Stimulated activated CD8-positive, alpha-beta memory T cell treated with anti-CD3 and anti-CD28 coated beads, Interleukin-12 subunit alpha, Interleukin-12 subunit beta, amount 100 ng/mL, for 24 hours (primary cell): Measurements from ENCODE around the gene DHCR7.

Source experiments
- DNase-seq: peaks from one replicate; pipeline ENCODE4 v3.0.0-alpha.2; 2020; ENCODE audit errors: extremely low read depth

DHCR7 gene

DNA sequence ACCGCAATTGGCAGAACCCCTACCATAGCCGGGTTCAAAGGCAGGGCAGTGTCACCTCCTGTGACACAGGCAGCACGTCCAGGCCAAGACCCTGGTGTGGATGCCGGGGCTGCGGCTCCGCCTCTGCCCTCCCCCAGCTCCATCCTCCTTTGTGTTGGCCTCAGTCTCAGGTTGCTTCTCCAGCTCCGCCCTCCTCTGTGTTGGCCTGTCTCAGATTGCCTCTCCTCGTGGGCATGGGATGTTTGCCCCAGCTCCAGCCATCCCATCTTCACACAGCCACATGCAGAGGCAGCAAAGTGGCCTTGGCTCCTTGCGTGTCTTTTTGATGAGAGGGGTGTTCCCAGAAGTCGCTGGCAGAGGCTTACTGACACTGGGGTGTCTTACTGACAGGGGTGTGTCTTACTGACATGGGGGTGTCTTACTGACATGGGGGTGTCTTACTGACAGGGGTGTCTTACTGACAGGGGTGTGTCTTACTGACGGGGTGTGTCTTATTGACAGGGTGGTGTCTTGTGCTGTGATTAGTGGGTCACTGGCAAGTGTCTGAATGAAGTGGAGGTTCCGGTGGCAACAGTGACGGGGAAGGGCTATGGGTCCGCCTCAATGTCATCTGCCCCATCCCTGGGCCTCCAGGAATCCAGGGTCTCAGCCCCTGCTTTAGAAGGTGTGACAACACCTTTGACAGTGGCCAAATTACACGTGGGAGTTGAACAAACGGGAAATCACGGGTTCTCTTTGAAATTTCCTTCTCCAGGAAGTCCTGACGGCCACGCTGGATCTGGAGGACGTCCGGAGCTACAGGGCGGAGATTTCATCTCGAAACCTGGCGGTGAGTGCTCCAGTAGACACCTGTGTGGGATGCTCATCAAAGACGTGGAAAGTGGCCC lies 29.7 kb upstream of the DHCR7 start:
- DNase-seq: no peak

DNA sequence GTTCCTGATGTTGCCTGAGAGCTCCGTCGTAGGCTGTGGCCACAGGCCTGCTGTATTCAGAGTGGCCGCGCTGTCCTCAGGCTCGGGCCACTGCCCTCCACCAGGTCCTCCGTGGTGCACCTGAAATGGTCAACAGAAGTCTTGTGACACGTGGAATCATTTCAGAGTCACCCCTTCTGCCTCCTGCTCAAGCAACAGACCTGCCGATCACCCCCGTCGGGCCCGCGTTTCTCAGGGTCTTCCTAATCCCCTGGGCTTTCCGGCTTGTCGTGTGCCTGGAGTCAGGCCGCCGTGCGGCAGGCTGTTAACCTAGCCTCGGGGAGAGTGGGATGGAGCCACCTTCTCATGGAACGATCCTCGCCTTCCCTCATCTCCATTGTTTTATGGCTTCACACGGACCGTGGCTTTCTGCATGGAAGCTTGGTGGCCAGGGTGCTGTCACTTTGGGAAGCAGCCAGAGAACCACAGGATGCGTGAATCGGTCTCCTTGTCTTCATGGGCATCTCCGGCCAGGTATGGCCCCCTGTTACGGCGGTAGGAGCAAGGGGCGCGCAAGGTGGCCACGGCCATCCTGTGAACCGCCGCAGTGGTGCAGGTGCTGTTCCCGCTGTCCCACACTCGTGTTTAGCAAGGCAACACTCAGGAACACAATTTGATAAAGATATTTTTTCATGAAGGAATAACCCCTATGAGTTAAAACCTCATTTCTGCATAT lies 28.9 kb upstream of the DHCR7 start:
- DNase-seq: no peak

DNA sequence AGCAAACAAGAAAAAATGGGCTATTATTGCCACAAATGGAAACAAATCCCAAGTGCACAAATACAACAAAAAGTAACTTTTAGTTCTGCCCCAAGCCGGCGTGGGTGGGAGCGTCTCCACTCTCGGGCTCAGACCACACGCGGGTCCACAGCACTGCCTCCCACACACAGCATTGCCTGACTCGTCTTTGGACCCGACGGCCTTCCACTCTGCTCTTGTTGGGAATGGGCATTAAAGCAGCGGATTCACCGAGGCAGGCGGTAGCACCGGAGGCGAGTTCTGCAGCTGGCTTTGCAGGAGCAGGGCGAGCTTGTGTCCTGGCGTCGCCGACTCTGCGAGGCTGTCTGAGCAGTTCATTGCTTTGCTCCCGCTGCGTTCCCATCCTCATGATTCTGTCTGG lies 27.8 kb upstream of the DHCR7 start:
- DNase-seq: no peak

DNA sequence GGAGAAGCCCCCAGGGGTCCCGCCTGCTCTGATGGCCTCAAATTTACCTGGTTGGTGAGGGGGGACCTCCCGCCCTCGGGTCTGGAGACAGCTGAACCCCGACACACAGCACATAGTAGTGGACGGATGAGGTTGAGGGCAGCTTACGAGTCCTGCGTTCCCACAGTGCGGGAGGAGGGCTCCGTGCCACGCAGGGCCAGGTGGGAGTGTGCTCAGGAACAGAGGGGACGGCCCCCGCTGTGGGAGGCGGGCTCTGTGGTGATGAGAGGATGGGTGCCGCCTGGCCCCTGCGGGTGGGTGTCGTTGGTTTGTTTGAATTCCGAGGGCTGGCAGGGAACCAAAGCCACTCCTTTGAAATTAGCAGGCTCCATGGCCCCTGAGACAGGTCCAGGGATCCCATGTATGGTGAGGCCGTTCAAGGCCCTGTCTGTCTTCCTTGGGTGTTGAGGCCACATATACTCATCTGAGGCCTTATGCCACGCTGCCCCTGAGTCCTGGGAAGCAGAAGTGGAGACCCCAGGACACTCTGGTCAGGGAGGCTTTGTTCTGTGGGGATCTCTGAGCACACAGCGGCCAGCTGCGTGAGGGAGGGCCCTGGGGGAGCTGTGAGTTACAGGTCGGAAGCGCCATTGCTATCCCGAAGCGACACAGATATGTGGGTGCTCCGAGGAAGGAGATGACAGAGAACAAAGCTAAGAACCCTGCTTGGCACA lies 26.7 kb upstream of the DHCR7 start:
- DNase-seq: no peak

DNA sequence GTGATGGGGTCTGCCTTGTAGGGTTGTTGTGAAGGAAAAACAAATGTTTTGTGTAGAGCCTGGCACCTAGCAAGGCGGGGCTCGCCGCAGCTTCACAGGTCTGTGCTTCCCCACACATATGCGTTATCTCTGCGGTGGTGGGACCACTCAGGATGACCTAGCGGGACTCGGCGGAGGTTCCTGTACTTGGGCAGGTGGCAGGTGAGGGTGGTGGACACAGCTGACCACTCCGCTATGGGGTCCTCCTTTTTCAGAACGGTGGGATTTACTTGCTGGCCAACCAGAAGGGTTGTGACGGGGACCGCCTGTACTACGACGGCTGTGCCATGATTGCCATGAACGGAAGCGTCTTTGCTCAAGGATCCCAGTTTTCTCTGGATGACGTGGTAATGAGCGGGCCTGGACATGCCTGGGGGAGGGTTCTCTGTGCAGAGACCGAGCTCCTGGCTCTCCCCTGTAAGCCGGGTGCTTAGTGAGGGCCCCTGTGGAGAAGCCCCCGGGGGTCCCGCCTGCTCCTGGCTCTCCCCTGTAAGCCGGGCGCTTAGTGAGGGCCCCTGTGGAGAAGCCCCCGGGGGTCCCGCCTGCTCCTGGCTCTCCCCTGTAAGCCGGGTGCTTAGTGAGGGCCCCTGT lies 26.1 kb upstream of the DHCR7 start:
- no peak for DNase-seq

DNA sequence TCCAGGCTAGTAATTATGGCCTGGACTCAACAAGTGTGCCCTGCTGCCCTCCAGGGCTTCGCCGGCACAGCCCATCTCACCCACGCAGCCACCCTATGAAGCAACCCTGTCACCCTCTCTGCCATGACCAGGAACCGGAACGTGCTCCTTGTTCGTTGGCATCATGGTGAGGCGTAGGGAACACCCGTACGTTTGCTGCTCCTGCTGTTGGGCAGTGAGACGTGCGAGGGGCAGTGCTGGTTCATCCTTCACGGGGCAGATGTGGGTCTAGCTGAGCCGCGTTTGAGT lies 25.5 kb upstream of the DHCR7 start:
- no peak for DNase-seq

DNA sequence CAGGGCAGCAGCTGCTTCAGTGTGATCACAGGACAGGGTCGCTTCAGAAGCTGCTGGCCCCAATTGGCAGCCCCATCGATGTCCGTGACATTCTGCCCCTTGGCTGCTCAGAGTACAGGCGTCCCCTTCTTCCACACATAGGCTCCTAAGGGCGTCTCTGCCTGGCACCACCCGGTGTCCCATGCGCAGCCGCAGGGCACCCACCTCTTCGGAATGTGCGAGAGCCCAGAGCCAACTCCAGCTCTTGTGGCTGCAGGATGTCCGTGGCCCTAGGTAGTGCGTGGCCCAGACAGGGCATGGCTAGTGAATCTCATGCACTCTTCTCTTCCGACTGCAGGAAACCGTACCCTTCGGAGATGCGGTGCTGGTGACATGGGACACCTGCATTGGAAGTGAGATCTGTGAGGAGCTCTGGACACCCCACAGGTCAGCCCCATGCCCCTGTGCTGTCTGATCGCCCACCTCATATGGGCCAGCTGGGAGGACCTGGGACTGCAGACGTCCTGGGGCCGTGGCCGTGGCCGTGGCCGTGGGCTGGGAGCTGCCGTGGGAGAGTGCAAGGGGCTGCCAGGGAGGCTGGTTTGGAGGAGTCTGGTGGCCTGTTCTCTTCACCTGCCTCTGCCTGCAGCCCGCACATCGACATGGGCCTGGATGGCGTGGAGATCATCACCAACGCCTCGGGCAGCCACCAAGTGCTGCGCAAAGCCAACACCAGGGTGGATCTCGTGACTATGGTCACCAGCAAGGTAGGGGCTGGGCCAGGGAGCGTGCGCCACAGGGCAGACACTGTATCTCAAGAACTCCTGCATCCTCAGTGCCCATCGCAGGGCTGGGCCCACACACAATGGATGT lies 25.0 kb upstream of the DHCR7 start:
- DNase-seq: no peak

DNA sequence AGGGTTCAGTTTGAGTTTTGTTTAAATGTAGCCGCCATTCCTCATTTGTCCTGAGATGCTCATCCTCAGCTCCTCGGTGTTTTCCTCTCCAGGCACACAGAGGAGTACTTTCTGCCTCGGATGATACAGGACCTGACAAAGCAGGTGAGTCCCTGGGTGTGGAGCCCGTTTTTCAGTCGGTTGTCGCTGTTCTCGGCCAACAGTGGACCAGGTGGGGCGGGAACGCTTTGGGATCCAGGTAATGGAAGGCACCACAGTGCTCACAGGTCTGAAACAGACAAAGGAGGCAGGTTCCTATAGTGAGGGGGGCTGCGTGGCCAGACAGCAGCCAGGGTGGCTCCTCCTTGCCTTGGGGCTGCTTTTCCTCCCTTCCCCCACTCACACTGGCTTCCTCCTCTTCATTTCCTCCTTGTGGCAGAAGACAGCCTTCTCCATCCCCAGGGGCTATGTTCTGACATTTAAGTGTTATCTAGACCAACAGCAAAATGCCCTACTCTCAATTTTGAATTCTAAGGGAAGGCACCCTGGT lies 24.2 kb upstream of the DHCR7 start:
- no peak for DNase-seq

DNA sequence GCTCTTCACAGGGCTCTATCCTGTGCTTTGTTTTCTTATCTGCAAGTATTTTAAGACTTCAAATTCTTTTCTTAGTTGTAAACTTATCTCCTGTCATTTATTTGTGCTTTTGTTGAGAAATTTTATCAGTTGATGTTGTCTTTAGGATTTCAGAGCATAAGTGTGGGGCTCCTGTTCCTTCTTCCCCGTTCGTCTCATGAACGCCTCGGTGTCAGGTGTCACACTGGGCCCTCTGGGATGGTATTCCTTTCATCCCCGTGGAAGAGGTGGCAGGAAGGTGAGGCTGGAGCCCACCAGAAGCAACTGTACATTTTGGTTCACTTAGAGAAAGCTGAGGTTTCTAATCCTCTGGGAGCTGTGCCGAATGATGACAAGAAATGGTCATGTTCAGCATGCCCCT lies 22.8 kb upstream of the DHCR7 start:
- no peak for DNase-seq

DNA sequence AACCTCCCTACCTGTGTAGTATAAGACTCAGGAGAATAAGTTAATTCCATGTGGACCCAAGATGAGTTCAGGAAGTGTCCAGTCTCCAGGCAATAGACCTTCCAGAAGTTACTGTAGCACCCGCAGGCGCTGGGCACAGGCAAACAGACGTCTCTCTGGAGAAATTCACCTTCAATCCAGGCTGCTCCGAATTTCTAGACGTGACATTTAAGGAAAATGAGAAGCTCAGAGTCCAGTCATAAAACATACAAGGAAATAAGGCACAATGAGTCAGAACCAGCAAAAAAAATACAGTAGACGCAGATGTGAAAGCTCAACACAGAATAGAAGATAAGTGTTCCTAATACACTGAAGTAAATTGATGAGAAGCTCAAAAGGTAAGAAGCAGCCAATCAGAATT lies 19.0 kb upstream of the DHCR7 start:
- no peak for DNase-seq

DNA sequence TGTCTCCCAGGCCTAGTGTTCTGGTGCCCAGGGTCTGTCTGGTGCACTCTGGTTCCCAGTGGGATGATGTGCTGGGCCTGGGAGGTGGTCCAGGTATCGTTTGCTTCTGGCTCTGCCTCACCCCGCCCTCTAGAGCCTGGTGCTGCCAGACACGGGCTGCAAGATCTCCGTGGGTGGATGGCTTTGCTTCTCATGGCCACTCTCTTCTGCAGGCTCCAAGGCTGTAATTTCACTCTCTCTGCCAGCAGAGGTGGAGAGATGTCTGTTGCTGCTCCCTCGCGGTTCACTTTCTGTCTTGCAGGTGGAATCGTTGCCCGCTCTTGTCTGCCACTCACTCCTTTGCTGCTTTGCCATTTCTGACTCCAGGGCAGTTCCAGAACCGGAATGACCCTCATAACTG lies 18.2 kb upstream of the DHCR7 start:
- no peak for DNase-seq

DNA sequence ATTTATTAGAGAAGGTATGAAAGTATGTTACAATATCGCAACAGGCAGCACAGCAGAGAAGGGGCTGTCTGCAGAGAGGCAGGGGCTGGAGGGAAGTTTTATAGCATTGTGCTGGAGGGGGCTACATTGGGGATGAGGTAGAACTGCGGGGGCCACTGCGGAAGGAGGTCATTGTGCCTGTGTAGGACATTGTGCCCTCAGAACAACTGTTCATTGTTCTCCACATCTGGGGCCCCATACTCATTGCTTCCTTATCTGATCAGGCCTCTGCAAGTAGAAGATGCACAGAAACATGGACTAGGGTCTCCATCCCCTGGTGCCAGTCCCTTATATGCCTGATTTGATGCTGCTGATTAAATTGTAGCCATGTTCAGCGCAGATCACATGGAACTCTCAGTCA lies 16.9 kb upstream of the DHCR7 start:
- no peak for DNase-seq

DNA sequence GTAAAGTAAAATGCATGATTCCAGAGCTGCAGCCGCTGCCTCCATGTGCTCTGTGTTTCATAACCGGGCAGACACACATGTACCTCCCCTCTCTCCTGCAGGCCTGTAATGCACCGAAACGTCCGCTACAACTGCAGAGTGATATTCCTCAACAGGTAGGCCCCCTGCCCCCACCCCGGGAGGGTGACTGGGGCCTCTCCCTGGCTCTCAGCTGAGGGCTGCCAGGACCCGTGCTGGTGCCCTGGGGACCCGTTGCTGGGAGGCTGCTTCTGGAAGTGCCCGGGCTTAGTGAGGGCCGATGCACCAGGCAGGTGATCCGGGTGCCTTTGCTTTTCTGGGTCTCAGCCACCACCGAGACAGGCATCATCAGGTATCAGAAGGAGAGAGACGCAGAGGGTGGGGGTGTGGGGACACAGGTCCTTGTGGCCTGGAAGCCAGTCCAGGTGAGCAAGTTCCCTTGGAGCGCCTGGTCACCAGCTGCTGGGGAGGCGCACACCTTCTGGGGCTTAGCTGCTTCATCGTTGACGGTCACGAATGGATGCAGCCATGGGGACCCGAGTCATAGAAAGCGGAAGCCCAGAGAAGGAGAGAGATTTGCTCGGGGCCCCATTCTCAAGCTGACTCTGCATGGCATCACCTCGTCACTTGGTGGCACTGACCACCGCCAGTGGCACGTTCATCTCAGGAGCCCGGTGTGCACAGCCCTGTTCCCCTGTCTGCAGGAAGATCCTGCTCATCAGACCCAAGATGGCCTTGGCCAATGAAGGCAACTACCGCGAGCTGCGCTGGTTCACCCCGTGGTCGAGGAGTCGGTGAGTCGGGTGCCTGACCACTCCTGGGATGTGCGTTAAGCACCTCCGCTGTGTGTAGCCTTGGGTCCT lies 15.4 kb upstream of the DHCR7 start:
- no peak for DNase-seq

DNA sequence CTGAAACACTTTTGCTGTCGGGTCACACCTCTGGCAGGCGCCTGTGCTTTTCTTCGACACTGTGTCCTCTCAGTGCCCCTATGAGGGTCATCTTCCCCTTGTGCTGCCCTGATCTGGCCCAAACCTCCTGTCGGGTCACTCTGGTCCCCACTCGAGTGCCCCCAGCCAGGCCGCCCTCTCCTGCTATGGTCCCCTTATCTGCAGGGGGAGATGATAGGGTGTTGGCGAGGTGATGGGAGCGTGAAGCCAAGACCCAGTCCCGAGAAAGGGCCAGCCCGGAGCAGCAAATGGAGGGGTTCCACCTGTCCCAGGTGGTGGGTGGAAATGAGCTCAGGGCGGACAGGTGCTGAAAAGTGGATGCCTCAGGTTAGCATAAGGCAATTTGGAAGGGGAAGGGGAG lies 14.5 kb upstream of the DHCR7 start:
- no peak for DNase-seq

DNA sequence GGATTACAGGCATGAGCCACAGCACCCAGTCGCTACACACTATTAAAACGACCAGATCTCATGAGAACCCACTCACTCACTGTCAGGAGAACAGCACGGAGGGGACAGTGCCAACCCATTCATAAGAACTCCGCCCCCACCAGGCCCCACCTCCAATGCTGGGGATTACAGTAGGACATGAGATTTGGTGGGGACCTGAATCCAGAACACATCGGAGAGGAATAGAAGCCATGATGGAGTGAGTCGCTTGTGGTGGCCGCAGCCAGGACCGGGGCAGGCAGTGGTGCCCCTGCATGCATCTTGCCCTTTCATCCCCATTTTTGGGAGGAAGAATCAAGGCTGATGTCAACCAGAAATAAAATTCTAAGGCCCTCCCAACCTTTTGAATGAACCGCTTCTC lies 13.5 kb upstream of the DHCR7 start:
- no peak for DNase-seq

DNA sequence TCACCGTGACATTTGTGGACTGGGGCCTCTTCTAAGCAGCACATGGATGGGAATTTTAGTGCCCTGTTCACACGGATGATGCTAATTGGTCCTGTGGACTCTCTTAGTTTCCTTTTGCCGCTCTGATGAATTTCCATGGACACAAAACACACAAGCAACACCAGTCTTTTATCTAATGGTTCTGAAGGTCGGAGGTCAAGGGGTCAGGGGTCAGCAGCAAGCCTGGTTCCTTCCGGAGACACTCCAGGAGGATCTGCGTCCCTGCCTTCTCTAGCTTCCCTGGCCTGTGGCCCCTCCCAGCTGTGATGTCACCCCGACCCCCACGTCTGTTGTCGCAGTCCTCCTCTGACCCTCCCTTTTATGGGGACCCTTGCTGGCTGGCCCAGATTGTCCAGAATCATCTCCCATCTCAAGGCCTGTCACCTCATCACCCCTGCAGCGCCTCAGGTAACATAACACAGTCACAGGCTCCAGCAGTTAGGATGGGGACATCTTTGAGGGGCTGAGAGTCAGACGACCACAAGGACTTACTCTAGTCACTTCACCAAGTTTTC lies 11.7 kb upstream of the DHCR7 start:
- no peak for DNase-seq

DNA sequence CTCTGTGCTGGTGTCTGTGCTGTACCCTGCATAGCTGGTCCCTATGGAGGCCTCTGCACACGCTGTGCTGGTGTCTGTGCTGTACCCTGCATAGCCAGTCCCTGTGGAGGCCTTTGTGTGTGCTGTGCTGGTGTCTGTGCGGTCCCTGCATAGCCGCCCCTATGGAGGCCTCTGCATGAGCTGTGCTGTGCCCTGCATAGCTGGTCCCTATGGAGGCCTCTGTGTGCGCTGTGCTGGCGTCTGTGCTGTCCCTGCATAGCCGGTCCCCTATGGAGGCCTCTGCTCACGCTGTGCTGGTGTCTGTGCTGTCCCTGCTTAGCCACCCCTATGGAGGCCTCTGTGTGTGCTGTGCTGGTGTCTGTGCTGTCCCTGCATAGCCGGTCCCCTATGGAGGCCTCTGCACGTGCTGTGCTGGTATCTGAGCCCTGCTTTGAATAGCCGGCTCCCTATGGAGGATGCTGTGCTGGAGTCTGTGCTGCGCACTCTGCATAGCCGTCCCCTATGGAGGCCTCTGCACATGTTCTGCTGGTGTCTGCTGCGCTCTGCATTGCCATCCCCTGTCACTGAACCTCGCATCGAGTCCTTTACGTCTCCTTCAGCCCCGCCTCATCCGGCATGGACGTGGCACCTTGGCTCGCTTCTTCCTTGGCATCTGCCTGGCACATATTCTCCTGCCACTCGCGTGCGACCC lies 11.0 kb upstream of the DHCR7 start:
- DNase-seq: no peak

DNA sequence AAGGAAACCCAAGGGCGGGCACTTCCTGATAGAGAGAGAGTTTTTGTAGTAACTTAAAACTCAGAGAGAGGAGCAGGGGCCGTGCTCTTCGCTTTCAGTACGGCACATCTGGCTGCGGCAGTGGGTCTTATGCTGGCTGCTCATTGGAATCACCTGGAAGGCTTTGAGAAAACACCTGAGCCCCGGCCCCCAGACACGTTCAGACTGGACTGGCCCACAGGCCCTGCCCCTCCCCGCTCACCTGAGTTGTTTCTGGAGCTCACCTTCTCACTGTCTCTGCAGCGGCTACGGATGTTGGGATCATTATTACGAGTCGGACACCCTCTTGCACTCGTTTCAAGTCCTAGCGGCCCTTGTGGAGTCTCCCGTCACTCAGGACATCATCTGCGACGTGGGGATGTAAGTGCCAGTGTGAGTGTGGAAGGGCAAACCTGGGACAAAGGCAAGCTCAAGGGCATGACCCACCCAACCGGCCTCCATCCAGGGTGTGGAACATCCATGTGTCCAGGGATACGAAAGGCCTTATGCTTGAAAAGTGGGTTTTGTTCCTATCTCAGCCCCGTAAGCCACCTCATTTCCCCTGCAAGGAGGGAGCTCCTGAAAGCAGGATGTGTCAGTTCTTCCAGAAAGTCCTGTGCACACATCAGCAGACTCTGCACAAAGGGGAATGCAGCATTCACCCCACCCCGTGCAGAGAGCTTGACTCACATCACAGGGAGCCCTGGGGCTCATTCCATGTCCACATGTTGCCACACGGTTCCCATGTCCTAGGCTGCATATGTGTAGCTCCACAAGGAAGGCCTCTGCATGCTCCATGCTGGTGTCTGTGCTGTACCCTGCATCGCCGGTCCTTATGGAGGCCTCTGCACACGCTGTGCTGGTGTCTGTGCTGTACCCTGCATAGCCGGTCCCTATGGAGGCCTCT lies 10.2 kb upstream of the DHCR7 start:
- DNase-seq: no peak
